ENCODE results near the gene PTPN13.
A peak's percentile ranks its signal among the peaks of the same experiment; 100 is the strongest.

Gene PTPN13

DNA sequence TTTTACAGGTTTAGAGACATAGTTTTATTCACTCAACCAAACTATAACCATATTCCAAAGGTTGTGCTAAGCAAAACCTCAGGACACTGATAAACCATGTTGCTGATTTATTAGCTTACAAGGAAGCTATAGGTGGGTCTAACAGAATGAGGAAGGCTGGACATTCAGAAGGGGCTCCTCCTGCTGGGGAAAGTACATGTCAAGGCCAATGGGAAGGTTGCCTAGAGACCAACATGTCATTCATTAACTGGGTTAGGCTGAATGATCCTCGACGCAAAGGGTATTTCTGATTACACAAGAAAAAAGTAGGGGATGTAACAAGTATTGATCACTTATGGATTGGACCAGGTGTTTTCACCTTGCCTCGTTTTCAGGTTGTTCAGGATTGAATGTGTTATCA is 224.7 kb downstream of the PTPN13 start:
- DNase-seq (ENCODE audit: low spot score) = no peak

DNA sequence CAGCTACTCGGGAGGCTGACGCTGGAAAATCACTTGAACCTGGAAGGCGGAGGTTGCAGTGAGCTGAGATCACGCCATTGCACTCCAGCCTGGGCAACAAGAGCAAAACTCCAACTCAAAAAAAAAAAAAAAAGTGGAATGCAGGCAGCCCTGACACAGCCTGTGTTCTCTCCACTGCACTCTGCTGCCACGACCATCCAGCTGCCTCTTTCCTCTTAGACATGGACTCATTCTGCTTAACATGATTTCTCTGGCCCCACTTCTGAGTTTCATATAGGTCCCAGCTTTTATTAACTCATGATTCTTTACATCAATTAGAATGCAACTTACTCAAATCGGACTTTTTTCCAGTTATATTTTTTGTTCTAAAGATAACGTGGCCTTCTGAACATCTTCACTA is 225.4 kb downstream of the PTPN13 start:
- no peak for DNase-seq (ENCODE audit: low spot score)

DNA sequence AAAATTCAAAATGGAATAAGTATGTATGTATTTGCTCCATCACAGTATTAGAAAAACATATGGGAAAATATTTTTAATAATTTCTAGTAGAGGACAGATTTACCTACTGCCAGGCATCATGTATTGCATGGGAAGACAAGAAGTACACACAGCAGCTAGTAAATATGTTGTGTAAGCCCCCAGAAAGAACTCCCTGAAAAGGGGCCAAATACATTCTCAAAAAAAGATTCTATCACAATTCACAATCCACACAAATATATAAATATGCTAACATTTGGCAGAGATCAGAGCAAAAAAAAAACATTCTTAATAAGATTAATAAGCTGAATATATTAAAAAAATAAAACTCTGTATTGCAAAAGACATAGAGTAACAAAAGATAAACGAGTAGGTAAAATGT is 227.0 kb downstream of the PTPN13 start:
- DNase-seq (ENCODE audit: low spot score) = no peak

DNA sequence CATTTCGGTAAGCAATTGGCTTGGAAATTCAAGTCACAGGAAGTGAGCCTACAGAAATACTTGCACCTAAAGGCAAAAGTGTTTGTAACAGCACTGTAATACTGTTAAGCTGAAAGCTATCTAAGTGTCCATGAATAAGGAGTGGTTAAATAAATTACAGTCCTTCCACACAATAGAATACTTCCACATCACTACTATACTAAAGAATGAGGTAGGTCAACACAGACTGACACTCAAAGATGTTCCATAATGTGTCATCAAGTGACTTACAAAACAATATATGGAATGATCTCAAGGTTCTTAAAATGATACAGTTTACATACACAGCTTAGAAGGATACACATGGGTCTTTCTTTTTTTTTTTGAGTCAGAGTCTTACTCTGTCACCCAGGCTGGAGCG is 228.0 kb downstream of the PTPN13 start:
- DNase-seq (ENCODE audit: low spot score) = no peak

DNA sequence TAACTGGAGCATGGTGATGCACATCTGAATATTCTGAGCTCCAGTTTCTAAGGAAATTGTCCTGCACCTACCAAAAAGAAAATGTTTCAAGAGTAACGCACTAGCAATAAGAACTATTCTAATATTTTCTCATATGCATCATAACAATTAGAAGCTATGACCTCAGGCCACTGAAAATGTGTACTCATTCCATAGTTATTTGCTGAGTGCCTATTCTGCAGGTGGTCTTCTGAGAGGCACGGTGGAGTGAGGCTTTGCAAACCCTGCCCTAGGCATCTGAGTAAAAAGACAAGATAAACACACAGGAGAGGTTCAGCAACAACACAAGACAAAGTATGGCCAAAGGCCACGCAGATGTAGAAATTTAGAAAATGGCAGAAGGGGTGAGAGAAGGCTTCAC is 231.4 kb downstream of the PTPN13 start:
- no peak for DNase-seq (ENCODE audit: low spot score)

DNA sequence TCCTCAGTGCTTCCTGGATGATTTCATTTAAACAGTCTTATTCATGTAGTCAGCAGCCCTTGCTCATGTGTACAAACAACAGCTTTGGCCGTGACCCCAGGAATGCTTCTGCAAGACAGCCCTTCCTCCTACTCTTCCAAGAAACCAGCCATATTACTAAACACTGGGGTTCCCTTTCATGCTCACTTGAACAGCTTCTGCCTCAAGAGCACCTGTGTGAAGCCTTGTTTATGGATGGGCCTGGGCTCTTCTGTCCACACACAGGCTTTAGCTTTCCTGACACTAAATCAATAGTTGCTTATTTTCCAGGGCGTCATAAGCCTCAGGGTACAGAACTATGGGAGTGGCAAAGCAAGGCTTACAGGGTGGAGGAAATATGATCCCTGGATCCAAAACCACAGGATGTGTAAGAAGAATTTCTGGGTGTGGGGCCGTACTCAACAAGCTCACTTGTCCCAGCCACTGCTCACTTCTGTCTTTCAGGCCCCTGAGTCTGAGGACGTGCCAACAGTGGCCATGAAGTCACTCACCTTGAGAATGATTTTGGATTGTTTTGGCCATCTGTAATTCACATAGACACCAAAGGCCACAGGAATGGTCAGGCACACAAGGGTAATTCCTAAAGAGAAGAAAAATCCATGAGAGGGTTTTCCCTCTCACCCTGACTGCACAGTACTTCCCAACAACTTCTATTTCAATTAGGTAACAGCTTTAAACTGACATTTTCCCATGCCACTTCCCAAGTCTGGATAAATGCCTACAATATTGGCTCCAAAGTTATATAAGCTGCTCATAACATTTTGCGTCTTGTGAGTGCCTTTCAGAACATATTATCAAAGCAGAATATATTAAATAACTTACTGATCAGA is 237.4 kb downstream of the PTPN13 start:
- DNase-seq (ENCODE audit: low spot score) = peak; percentile 73

DNA sequence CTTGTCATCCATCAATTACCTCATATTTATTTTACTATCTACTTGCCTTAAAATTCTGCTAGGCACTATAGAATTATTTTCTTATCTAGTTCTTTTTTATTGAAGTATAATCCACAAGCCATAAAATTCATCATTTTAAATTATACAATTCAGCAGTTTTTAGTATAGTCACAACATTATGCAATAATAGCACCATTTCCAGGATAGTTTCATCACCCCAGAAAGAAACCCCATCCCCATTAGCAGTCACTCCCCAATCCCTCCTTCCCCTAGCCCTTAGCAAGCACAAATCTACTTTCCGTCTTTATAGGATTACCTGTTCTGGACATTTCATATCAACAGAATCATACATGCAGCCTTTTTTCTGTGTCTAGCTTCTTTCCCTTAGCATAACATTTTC is 239.5 kb downstream of the PTPN13 start:
- no peak for DNase-seq (ENCODE audit: low spot score)

DNA sequence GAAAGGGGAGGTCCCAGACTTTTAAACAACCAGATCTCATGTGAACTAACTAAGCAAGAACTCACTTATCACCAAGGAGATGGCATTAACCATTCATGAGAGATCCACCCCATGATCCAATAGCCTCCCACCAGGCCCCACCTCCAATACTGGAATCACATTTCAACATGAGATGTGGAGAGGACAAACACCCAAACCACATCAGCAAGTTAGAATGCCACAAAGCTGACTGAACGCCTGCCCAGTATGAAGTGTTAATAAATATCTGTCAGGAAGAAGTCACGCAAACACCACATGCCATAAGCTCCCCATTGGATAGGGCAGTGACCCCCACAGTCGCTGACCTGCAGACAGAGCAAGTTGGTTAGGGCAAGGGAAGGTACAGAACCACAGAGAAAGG is 240.8 kb downstream of the PTPN13 start:
- DNase-seq (ENCODE audit: low spot score) = no peak

DNA sequence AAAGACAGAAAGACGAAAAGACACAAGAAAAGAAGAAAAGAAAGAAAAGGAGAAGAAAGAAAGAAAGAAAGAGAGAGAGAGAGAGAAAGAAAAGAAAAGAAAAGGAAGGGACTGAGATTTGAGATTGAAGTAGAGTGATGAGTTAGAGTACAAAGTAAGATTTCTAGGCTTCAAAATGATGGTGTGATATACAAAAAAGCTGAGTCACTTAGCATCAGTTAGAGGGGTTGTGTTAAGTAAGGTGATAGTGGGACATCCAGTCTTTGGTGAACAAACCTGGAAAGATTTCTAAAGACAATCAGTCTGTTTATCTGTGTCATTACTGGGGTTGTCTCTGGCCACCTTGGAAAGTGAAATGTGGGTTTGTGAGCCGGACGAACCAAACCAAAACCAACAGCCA is 241.6 kb downstream of the PTPN13 start:
- DNase-seq (ENCODE audit: low spot score) = no peak

DNA sequence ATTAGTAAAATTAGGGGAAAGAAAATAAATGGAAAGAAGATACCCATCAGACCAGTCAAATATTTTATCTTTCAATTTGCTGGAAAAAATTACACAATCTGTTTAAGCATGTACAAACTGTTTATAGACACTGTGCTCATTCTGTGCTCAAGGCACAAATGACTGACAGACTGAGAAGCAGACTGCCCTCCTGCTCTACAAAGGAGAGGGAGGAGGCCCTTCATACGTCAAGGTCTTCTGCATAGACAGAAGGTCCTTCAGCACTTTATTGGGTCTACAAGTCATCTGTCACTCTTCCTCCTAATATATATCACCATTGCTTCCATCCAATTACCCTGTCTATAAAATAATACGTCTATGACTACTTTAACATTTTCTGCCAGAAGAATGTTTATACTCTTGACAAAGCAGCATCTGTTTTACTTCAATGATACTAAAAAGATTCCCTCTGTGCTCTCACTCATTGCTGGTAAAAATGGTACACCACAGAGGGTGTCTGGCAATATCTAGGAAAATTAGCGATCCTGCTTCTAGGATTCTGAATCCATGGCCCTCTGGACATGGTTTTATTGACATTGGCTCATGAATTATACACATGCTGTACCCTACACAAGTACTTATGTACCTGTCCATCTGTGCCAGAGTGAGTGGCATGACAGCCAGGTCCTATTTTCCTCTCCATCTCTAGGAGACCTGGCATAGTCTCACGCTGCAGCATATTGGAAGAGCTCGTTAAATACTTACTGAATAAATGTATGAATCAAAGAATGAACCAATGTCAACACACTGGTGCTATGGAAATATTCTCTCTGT is 243.8 kb downstream of the PTPN13 start:
- no peak for DNase-seq (ENCODE audit: low spot score)

DNA sequence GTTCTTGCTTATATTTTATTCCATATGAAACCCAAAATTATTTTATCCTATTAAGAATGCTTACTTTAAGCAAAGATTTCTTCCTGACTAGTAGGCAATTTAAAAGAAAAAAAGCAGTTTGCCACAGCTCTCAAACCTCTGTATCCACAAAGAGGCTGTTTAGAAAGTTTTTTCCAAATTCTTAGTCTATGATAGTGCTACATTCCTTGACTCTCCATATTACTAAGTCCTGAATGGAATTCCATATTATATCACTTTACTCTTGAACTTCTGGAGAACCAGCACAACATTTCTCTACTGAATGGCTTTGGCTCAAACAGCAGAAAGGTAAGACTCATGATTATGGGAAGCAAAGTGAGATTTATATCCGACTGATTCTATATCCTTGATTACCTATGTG is 246.7 kb downstream of the PTPN13 start:
- DNase-seq (ENCODE audit: low spot score) = no peak

DNA sequence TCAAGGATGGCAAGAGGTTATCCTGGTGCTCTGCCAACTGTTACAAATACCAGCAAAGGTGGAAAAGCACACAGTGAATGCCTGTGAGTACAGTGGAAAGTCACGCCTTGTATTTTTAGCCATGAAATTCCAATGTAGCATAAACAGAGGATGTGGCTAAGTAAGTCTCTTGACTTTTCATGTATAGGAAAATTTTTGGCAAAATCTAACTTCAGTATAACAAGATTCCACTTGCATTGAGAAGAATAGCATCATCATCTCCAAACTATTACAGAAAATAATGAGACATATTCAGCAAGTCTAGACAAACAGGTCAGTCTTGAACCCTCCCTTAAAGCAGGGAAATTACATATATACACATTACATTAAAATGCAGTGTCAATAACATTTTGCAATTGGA is 247.2 kb downstream of the PTPN13 start:
- no peak for DNase-seq (ENCODE audit: low spot score)

DNA sequence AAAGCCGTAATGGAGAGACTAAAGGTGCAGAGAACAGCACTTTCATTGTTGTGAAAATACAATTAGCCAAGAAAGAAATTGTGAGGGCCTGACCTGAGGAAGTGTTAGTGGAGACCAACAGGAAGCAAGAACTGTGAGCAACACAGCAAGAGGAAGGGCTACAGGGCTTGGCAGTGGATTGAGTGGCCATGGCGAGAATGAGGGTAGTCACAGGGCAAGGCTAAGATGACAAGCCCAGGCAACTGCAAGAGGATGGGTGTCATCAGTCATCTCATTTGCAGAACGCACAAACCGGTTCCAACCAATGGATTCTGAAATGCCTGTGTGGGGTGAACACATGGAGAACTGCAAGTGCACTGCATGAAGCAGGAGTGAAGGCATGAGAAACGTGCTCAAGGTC is 251.5 kb downstream of the PTPN13 start:
- DNase-seq (ENCODE audit: low spot score) = no peak

DNA sequence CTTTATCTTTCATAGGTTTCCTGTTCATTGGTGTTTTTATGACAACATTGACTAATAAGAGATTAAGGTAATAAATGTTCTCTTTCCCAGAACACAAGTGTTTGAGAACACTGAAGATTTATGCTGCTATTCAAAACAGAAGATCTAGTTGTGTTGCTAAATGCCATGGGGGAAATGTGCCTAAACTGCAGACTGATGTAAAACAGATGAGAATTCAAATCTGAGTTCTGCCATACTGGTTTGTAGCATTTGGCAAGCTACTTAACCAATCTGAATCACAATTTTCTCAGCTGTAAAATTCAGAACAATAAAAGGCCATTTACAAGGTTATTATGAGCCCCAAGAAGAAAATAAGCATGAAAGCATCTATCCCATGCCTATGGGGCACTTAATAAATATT is 252.8 kb downstream of the PTPN13 start:
- DNase-seq (ENCODE audit: low spot score) = no peak

DNA sequence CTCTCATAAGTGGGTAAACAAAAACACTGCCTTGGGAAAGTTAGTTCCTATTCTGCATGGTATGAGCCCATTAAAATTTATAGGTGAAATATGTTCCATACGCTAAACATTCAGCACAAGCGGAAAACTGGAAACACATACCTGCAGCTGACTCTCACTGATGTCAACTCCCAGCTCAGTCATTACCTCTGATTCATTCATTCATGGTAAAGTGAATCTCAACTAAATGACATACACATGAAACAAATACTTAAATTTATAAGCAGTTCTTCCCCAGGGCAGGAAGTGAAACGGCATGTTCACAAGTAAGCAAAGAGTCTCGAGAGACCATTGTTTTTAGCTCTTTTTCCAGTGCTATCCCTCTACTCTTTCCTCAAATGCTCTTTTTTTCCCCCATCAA is 253.5 kb downstream of the PTPN13 start:
- DNase-seq (ENCODE audit: low spot score) = no peak

DNA sequence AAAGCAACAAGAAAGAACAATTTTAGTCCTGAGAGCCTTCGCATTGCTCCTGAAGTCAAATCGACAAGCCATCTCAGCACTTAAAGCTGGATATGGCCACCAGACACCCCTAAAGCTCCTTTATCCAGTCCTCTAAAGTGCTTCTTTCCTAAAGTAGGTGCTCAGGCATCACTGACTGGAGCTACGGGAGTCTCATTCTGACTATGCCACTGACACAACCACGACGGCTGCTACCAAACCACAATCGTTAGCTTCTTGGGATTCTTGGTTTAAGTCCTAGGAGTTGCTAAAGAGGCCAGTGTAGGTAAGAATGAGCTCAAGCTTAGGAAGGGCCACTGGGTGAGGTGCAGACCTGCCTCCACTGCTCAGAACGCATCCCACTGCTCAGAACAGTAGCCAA is 254.0 kb downstream of the PTPN13 start:
- no peak for DNase-seq (ENCODE audit: low spot score)

DNA sequence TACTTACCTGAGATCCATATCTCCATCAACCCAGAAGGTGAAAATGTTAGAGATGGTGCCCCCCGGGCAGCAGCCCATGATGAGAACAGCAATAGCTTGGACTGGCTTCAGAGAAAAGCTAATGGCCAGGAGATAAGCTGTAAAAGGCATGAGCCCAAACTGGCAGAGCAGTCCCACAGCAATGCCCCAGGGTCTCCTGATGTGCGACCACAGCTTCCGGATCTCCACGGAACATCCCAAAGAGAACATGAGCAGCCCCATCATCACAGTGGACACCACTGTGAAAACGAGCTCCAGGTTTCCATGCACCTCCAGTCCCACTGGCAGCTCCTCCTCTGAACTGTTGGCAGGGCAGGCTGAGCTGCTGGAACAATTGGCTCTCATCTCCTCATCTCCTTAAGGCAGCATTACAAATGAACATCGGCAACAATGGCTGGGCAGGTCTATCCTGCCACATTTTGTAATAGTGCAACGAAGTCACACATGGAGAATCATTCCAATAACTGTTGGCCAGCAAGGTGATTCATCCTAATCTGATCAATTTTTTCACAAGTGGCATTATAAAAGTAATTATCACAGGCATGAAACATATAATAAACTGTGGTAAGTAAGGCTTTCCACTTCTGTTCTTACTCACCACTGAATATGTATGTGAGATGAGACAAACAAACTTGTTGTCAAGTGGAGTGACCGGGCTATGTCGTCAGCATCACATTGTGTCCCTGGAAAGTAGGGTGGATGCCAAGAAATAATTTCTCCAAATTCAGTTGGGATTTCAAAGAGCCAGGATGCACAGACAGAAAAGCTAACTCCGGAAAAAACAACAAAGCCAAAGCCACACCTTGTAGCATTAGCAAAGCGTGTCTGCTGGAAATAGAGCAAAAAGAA is 254.9 kb downstream of the PTPN13 start, which contains the start of gene SLC10A6:
Gene SLC10A6, minus strand, starts transcription at position 653 of the 888 bp plus-strand sequence. Its CDS starts 269 bp downstream, at position 384.
- no peak for DNase-seq (ENCODE audit: low spot score)

DNA sequence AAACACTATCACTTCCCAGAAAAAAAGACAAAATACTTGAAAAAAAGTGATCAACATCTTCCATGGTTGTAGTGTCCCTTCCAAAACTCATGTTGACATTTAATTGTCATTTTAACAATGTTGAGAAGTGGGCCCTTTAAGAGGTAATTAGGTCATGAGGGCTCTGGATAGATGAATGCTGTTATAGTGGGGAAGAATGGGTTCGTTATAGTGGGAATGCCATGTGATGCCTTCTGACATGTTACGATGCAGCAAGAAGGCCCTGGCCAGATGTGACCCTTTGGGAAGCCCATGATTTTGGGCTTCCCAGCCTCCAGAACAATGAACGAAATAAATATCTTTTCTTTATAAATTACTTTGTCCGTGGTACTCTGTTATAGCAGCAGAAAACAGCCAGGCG is 259.1 kb downstream of the PTPN13 start:
- no peak for DNase-seq (ENCODE audit: low spot score)

DNA sequence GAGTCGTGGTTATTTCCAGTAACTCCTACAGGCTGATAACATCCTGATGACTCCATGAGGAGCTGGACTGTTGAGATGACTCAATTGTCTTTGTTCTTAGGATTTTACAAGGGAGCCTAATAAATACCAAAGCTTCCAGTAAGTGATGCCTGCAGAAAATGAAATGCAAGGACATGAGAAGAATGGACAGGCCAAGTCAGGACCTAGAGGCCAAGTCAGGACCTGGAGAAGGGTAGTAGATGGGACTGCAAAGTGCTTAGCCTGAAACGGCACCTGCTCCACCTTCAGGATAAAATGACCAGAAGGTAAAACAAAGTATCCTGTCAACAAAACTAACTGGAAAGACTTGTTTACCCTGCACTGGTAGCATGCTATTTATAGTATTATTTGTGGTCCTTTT is 261.5 kb downstream of the PTPN13 start:
- peak; percentile 60 for DNase-seq (ENCODE audit: low spot score)

DNA sequence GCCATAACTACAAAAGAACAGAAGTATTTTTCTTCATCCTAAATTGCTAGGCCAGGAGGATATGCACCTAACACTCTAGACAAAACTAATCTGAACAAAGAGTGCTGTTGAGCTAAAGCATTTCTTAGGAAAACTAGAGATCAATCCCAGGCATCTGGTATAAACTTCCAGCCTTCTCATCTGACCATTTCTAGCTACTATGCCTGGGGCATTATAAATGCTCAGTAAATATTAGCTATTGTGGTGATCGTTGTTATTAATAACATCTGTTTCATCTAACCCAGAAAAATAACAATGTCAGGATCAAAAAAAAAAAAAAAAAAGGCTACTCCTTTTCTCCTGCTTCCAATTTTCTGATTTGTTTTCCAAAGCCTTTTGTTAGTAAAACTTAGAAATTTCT is 262.8 kb downstream of the PTPN13 start:
- no peak for DNase-seq (ENCODE audit: low spot score)

DNA sequence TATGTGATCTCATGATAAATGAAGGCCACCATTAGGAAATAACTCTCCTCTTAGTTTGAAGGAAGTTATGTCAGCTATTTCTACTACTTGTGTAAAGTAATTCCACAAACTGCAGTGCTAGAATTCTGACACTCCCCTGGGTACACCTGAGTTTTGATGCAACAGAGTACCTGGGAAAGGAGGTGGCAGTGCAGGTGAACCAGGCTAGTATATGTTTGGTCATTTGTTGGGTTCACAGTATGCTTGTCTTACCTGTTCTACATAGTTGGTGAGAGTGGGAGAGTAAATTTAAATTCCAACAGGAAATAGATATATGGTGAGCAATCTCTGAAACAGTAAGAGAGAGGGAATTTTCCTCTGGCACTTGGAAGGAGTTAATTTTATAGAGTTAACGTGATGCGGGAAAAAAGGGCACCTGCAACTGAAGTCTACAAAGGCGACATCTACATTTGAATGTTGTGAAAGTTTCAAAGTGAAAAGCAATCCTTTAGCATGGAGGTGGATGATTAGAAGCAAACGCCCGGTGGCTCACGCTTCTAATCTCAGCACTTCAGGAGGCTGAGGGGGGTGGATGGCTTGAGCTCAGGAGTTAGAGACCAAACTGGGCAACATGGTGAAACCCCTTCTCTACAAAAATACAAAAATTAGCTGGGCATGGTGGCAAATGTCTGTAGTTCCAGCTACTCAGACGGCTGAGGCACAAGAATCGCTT is 263.4 kb downstream of the PTPN13 start:
- no peak for DNase-seq (ENCODE audit: low spot score)
